ENCODE measurements around the gene AGAP5.
A peak's percentile ranks its signal among the peaks of the same experiment; 100 is the strongest.

GRCh38 chr10:73644015-73644743 lies 53.7 kb downstream of the AGAP5 start:
- TF ChIP-seq CEBPB (IDR thresholded peaks at IDR 0.05; ENCODE audit: borderline replicate concordance in 1 of 2, low read depth in 2 of 2, low read length in 2 of 2) = no peak
- TF ChIP-seq CTCF (IDR thresholded peaks at IDR 0.05 in 2 of 3, conservative IDR thresholded peaks at IDR 0.05 in 1 of 3; ENCODE audit: control insufficient read depth in 2 of 3, extremely low read depth in 1 of 3, insufficient read depth in 1 of 3, low read depth in 3 of 3, low read length in 3 of 3) = peak; percentile 79 to 91 (median 81); a peak in 5 of 6 replicates
- TF ChIP-seq POLR2AphosphoS5 (IDR thresholded peaks at IDR 0.05; ENCODE audit: low read length) = no peak
- no peak for TF ChIP-seq HDAC2 (IDR thresholded peaks at IDR 0.05)
- TF ChIP-seq SMC3 (IDR thresholded peaks at IDR 0.05; ENCODE audit: borderline replicate concordance, low read length) = peak; percentile 93
- TF ChIP-seq TARDBP (IDR thresholded peaks at IDR 0.05; ENCODE audit: borderline replicate concordance) = no peak
- 0 out of 2 replicates have a peak, but pooled peaks have one; percentile 19 for TF ChIP-seq BMI1 (IDR thresholded peaks at IDR 0.05; ENCODE audit: borderline replicate concordance)
- TF ChIP-seq SP1 (IDR thresholded peaks at IDR 0.05; ENCODE audit: low read depth, low read length) = no peak
- TF ChIP-seq E2F4 (IDR thresholded peaks at IDR 0.05; ENCODE audit: low read depth, low read length) = no peak
- TF ChIP-seq POLR2A (IDR thresholded peaks at IDR 0.05; ENCODE audit: low read depth, low read length) = no peak
- no peak for TF ChIP-seq SREBF2 (IDR thresholded peaks at IDR 0.05; ENCODE audit: low read length)
- no peak for TF ChIP-seq JUND (IDR thresholded peaks at IDR 0.05; ENCODE audit: low read depth, low read length)
- no peak for TF ChIP-seq BHLHE40 (IDR thresholded peaks at IDR 0.05; ENCODE audit: borderline replicate concordance in 1 of 2, low read depth in 2 of 2, low read length in 1 of 2)
- no peak for TF ChIP-seq RAD51 (IDR thresholded peaks at IDR 0.05)
